Measurements from ENCODE around the gene MYO7B. TPM values are rescaled to one million over a fixed set of nuclear protein-coding genes. Genes with fewer than 3 reads are reported as not detected.

Gene MYO7B
- total and polyA plus RNA-seq, 4 donors = 0.51 to 4.7 (median 1.9) TPM

DNA sequence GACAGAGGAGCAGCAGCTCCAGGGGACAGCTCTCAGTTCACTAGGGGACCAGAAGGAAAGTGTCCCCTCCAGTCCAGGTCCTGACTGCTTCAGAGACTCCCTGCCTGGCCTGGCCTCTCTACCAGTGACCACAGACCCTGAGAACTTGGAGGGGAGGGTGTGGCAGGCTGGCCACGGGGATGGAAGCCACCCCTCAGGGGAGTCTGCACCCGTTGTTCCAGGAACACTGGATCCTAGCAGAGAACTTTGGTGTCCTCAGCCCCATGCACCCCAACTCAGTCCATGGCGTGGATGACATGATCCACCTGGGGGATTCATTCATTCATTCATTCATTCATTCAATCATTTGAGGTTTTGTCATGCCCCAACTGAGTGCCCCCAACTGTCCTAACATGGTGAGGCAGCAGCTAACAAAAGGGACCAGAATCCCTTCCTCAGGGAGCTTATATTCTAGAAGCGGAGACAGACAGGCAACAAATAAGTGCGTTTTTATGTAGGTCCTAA lies 31.9 kb downstream of the MYO7B start:
- DNase-seq (no peak), ATAC-seq (ENCODE audit: insufficient read depth, low FRiP score) (no peak)
- peaks cover 0 to 5% (median 0%) of the 10 kb centered on the region in 5 donors for H3K4me1 ChIP-seq (ENCODE audit: control insufficient read depth in 5 of 5, insufficient read depth in 5 of 5, low read length in 5 of 5)
- H3K27ac ChIP-seq (ENCODE audit: low read depth in 1 of 2, low read length in 1 of 2) = no peak overlapping the region
- TF ChIP-seq, protein P1, sequence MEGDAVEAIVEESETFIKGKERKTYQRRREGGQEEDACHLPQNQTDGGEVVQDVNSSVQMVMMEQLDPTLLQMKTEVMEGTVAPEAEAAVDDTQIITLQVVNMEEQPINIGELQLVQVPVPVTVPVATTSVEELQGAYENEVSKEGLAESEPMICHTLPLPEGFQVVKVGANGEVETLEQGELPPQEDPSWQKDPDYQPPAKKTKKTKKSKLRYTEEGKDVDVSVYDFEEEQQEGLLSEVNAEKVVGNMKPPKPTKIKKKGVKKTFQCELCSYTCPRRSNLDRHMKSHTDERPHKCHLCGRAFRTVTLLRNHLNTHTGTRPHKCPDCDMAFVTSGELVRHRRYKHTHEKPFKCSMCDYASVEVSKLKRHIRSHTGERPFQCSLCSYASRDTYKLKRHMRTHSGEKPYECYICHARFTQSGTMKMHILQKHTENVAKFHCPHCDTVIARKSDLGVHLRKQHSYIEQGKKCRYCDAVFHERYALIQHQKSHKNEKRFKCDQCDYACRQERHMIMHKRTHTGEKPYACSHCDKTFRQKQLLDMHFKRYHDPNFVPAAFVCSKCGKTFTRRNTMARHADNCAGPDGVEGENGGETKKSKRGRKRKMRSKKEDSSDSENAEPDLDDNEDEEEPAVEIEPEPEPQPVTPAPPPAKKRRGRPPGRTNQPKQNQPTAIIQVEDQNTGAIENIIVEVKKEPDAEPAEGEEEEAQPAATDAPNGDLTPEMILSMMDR (IDR thresholded peaks at IDR 0.05; ENCODE audit: control extremely low read depth, extremely low read depth) = no peak
- 91 to 92% methylated on average over 5 of the region's 5 CpGs for WGBS, 2 donors
- no peaks in the 10 kb centered on the region for H3K36me3 ChIP-seq (ENCODE audit: control insufficient read depth in 4 of 4, insufficient read depth in 4 of 4, low read length in 4 of 4)
- H3K4me3 ChIP-seq = no peak overlapping the region
- peaks cover 0 to 4% (median 0%) of the 10 kb centered on the region in 4 donors for H3K9me3 ChIP-seq (ENCODE audit: control insufficient read depth in 4 of 4, insufficient read depth in 3 of 4, low read length in 3 of 4)
- no peaks in the 10 kb centered on the region for H3K27me3 ChIP-seq (ENCODE audit: control insufficient read depth in 3 of 3, insufficient read depth in 3 of 3, low read length in 2 of 3)
- no peak overlapping the region for H3K9ac ChIP-seq (ENCODE audit: insufficient read depth in 1 of 2, low read length in 2 of 2)

DNA sequence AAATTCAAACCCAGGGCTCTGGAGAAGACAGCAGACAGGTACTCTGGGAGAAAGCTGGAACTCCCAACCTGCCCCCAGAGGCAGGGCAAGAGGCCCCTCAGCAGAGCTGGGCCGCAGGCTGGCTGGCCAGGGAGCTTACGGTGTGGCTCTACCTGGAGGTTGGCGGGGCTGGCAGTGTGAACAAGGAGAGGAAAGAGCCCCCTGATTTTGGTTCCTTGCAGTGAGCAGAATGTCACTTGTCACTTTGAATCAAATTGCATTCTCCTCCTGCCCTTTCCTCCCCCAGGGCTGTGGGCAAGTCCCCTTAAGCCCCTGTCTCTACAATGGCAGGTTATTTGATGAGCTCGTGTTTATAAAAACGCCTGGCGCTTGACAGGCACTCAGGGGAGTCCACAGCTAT lies 32.6 kb downstream of the MYO7B start:
- Histone ChIP-seq H3K9me3 (ENCODE audit: control insufficient read depth in 4 of 4, insufficient read depth in 3 of 4, low read length in 3 of 4) (peaks cover 0 to 4% (median 0%) of the 10 kb centered on the region in 4 donors), H3K4me3 (no peak overlapping the region), H3K27ac (ENCODE audit: low read depth in 1 of 2, low read length in 1 of 2) (no peak overlapping the region), H3K27me3 (ENCODE audit: control insufficient read depth in 3 of 3, insufficient read depth in 3 of 3, low read length in 2 of 3) (no peaks in the 10 kb centered on the region), H3K4me1 (ENCODE audit: control insufficient read depth in 5 of 5, insufficient read depth in 5 of 5, low read length in 5 of 5) (peaks cover 0 to 5% (median 0%) of the 10 kb centered on the region in 5 donors), H3K9ac (ENCODE audit: insufficient read depth in 1 of 2, low read length in 2 of 2) (no peak overlapping the region), H3K36me3 (ENCODE audit: control insufficient read depth in 4 of 4, insufficient read depth in 4 of 4, low read length in 4 of 4) (no peaks in the 10 kb centered on the region)
- 90 to 97% methylated on average over 6 of the region's 6 CpGs for WGBS, 2 donors
- no peak for DNase-seq
- no peak for ATAC-seq (ENCODE audit: insufficient read depth, low FRiP score)
- TF ChIP-seq, protein P1 (IDR thresholded peaks at IDR 0.05; ENCODE audit: control extremely low read depth, extremely low read depth) = no peak

DNA sequence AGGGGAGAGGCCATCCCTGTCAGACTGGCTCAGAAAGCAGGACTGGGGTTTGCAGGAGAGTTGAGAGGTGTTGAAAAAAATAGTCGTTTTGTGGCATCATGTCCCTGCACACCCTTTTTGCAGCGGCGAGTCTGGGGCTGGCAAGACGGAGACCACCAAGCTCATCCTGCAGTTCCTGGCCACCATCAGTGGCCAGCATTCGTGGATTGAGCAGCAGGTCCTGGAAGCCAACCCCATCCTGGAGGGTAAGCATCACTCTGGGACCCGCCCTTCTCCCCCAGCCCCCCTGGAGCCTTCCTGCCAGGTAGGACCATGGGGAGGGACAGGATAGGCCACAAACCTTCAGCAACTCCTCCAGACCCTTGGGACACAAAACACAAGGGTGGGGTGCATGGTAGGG lies 34.2 kb downstream of the MYO7B start:
- TF ChIP-seq, protein P1 (IDR thresholded peaks at IDR 0.05; ENCODE audit: control extremely low read depth, extremely low read depth) = no peak

More for the DNA sequence above, 34.2 kb downstream of the MYO7B start:
- Histone ChIP-seq H3K4me3 (no peak overlapping the region), H3K27ac (ENCODE audit: low read depth in 1 of 2, low read length in 1 of 2) (no peak overlapping the region), H3K9me3 (ENCODE audit: control insufficient read depth in 4 of 4, insufficient read depth in 3 of 4, low read length in 3 of 4) (peaks cover 0 to 2% (median 0%) of the 10 kb centered on the region in 4 donors), H3K4me1 (ENCODE audit: control insufficient read depth in 5 of 5, insufficient read depth in 5 of 5, low read length in 5 of 5) (peaks cover 0 to 5% (median 0%) of the 10 kb centered on the region in 5 donors), H3K27me3 (ENCODE audit: control insufficient read depth in 3 of 3, insufficient read depth in 3 of 3, low read length in 2 of 3) (no peaks in the 10 kb centered on the region), H3K9ac (ENCODE audit: insufficient read depth in 1 of 2, low read length in 2 of 2) (no peak overlapping the region), H3K36me3 (ENCODE audit: control insufficient read depth in 4 of 4, insufficient read depth in 4 of 4, low read length in 4 of 4) (no peaks in the 10 kb centered on the region)
- ATAC-seq (ENCODE audit: insufficient read depth, low FRiP score) = no peak
- no peak for DNase-seq
- 87 to 91% methylated on average over 6 of the region's 6 CpGs for WGBS, 2 donors
